ENCODE data around the gene CDK18.

Gene CDK18

DNA sequence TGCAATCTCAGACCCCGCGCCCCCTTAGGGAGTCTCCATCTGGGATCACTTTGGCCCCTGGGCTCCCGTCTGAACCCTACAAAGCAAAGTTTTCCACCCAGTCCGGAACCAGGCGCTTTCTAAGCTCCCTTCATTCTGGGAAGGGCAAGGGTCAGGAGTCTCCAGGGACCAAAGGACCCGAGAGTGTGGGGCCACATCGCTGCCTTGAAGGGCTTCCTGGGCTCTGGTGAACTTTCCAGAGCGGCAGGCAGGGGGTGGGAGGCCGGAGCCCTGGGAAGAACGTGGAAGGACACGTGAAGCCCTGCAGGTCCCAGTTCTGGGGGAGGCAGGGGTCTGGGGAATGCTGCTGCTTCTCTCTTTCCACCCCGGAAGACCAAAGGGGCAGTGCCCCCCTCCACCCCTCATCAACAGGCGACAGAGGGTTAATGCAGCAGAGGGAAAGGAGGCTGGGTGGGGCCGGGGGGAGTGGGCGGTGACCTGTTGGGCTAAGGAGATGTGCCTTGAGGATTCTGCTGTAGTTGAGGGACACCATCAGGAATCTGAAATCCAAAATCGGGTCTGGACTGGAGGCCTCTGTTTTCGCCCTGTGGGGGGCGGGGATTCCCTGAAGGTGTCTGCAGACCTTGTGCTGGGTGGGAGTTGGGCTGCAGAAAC lies 734 bp downstream of the CDK18 start:
- no peak for DNase-seq (ENCODE audit: low spot score)

DNA sequence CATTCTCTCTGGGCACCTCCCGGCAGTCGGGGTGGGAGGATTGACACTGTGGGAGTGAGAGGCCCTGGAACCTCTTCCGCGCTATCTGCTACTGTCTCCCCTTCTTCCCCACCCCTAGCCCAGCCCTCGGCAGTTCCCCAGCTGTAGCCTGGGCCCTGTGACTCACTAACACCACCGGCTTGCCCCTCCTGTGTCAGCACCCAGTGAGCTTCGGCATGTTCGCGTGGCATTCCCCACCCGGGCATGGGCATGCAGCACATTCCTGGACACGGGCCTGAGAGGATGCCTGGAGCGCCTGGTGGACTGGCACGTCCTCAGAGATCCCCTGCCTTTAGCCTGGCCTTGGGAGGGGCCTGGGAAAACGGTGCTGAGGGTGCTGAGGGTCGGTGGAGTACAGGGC lies 1.3 kb downstream of the CDK18 start:
- DNase-seq (ENCODE audit: low spot score), result no peak

DNA sequence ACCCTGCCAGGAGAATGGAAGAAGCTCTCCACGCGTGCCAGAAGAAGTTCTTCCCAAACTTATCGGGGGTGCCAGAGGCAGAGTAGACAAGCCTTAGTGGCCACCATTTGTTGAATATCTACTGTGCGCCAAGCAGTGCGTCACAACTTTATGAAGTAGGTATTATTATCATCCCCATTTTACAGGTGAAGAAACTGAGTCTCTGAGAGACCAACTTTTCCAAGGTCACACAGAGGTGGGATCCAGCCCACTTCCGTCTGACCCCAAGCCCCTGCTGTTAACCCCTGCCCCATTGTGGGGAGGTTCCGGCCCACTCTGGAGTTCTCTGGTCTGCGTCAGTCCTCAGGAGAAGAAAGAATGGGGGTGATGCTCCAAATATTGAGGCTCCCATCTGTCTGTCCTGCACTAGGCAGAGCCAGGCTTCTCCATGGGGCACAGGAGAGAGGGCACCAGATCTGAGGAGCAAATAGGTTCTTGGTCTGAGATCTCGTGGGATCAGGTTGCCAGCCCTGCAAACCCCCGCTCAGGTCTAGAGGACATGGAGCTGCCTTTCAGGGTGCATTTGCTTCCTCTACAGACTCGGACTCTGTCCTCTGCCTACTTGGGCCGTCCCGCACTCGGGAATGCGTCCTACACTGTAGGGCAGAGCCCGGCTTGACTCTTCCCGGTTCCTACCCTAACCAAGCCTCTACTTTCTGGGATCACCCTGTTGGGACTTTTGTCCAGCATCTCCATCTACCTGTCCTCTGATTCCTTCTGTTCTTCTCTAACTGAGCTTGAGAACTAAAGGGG lies 2.1 kb downstream of the CDK18 start:
- DNase-seq (ENCODE audit: low spot score), result no peak

DNA sequence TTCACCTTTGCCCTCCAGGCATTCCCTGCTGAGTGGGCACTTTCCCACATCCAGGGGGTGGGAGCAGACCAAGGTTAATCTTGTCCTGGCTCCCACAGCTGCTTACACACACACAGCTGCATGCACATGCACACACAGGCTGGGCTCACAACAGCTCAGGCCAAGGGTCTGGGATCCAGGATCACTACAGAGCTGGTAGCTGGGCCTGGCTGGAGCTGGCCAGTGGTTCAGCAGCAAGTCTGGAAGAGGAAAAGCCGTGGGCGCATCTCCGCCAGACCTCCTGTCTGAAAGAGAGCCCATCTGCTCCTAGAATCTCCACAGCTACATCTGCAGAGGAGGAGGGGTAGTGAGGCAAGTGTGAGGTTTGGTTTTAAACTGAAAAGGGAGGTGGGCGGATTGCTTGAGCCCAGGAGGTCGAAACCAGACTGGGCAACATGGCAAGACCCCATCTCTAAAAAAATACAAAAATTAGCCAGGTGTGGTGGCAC lies 3.8 kb downstream of the CDK18 start:
- no peak for DNase-seq (ENCODE audit: low spot score)

DNA sequence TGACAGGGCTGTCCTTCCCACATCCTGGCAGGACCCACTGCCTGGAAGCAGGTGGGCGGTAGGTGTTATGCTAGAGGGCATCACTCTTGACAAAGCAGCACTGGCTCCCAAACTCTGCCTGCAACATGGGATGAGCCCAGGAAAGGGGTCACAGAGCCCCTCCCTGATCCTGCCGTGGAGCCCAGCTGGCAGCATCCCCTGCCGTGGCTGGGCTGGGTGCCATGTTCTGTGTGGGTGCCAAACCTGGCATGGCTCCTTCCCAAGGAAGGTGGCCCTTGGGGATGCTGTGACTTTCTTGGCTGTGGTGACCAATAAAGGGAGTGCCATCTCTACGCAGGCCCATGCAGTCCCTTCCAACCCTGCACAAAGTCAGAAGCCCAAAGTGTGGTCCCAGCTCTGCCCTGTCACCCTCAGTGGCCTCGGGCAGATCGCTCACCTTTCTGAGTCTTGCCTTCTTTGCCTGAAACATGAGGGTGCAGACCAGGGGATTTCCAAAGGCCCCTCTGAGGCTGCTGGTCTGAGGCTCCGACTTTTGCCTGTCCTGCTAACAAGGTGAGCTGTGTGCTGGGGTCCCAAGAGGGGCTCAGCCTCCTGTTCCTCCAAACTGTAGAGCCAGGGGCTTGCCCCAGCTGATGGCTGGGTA lies 6.0 kb downstream of the CDK18 start:
- DNase-seq (ENCODE audit: low spot score), result no peak

DNA sequence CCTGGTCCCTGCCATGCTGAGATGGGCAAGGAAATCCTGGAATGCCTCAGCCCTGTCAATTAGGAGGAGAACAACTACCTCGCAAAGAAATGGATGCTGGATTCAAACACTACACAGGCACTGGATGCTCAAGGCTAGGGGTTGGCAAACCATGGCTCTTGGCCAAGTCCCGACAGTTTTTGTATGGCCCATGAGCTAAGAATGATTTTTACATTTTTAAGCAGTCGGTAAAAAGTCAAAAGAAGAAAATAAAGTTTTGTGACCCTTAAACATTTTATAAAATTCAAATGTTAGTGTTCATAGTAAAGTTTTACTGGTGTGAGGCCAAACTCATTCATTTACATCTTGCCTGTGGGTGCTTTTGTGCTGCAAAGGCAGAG lies 6.5 kb downstream of the CDK18 start:
- DNase-seq (ENCODE audit: low spot score), result no peak

DNA sequence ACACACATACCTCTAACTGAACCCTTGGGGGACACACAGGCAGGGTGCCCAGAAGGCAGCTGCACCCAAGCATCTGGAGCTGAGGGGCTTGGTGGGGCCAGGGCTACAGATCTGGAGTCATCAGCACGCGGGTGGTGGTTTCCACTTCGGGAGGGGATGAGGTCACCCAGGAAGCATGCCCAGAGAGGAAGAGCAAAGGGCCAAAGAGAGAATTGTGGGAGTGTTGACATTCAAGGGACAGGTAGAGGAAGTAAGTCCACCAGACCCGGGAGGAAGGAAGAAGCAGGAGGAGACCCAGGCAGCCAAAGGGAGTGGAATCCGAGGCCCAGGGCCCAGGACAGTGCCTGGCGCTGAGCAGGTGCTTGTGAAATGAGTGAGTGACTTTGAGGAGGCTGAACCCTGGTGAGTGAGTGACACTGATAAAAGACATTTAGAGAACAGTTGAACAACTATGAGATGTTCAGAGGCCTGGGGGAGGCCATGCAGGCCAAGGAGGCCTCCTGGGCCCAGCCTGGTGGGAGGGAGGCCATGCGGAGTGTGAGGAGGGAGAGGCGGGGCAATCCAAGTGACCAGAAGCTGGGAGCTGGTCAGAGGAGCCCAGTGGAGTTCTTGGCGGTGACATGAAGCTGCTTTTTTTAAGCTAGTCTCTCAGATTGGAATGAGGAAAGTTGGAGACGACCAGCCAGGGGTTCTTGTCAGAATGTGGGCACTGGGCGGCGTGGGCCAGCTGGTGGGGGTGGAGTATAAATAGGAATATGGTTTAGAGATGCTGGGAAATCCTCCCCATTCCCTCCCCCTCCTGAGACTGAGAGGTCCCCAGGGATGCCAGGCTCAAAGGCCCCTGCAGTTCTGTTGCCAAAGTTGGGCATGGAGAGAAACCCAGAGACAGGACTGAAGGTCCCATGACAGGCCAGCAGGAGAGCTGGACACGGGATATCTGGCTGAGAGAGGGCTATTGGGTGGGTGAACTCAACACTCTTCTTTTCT lies 7.9 kb downstream of the CDK18 start:
- DNase-seq (ENCODE audit: low spot score), result peak; percentile 66

DNA sequence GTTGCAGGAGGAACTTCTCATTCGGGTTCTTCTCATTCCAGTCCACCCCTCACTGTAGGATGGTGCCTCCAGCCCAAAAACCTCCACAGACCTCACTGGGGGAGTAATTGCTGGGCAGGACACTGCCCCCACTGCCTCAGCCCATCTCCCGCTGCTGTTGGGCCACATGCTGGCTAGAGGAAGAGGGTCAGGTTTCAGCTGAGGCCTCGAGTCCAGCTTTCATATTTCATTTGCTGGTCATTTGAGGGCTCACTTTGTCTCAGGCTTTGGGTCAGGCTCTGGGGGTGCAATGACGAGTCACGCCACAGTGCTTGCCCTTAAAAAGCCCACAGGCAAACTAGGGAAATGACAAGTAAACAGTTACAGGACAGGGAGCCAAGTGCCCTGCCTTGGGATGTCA lies 9.3 kb downstream of the CDK18 start:
- DNase-seq (ENCODE audit: low spot score), result no peak

DNA sequence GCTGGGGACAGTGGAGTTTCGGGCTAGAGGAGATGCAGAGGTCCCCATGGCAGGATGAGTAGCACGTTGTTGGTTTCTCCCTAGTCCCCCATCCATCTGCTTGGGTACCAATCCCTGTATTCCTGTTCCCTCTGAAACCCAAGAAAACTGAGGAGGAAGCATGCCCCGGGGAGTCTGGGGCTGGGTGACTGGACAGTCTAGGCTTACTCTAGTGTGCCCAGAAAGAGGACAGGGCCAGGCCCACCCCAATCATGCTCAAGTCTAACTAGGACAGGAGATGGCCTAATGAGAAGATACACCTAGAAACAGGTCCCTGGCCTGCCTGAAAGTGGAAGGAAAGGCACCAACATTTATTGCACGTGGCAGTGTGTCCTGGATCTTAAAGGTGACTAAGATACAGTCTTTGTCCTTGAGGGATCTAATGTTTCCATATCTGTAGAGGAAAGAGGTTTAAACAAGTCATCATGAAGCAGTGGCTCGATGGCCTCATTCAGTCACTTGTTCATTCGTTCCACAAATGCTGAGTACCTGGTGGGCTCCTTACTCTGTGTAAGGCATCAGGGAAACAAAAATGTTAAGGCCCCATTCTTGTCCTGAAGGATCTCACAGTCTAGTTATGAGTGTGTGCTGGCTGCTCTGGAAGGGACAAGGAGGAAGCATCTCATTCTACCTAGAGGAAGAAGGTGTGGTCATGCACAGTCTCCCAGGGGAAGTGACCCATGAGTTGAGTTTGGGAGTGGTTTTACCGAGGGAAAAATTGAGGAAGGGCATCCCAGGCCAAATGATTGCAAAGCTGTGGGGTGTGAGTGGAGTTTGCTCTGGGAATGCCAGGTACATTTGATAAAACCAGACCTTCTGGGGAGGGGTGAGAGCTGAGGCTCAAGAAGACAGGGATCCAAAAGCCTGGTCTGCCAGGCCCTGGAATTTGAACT lies 10.0 kb downstream of the CDK18 start:
- DNase-seq (ENCODE audit: low spot score), result no peak

DNA sequence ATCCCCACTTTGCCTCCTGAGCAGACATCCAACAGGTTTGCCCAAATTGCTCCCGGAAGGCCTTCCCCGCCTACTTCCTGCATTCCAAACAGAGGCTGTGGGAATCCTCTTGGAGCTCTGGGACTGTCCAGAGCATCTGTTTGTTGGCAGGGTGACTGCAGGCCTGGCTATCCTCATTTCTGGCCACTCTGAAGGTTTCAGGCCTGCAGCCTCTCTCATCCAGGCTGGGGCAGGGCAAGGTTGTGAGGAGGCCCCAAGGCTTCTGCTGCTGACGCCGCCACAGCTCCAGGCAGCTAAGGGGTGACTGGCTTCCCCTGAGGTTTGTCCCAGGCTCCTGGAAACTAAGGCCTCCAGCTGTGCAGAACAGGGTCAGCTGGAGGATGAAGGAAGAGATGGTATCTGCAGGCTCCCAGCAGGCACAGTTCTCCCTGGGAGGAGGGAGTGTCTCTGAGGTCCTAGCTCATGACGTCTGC lies 11.3 kb downstream of the CDK18 start:
- DNase-seq (ENCODE audit: low spot score), result no peak

DNA sequence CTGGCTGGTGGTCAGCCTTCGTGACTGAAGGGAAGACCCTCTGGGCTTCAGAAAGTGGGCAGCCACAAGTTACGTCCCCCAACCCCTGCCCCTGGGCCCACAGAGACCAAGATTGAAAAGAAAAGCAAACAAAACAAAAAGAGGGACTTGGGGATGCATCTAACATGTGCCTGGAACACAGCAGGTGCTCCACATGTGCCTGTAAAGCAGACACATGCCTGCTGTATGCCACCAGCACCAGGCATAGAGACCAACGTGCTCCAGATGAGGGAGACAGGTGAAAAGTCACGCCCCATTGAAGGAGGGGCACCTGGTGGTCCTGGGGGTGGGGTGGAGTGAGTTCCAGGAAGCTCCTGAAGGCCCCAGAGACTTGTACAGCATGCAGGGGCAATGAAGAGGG lies 11.9 kb downstream of the CDK18 start:
- no peak for DNase-seq (ENCODE audit: low spot score)

DNA sequence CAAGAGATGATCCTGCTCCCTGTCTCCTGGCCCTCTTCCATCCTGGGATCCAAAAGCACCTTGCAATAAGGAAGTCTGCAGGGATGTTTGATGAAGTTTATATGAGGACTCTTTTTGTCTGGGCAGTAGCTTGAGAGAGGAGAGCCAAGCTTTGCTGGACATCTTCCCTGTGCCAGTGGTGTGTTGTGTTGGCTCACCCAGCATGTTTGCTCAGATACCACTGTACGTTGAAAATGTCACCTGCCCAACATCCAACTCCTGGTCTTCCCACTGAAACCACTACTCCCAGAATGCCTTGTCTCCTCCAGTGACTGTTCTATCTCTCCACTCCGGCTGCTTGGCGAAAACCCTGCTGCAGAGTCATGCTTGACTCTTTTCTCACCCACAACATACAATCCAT lies 12.8 kb downstream of the CDK18 start:
- DNase-seq (ENCODE audit: low spot score), result no peak

DNA sequence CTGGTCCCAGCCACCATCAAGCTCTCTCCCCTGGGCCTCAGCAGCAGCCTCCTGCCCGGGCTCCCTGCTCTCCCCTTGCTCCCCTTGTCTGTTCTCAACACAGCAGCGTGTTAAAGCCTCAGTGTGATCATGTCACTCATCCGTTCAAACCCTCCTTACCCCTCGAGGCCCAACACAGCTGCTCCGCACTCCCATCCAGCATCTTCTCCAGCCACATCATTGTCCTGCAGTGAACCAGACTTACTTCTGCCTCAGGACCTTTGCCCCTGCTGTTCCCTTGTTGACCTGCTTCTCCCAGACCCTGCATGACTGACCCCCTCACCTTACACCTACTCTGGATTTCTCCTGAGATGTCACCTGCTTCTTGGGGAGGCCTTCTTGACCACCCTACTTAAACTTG lies 13.3 kb downstream of the CDK18 start:
- DNase-seq (ENCODE audit: low spot score), result no peak

DNA sequence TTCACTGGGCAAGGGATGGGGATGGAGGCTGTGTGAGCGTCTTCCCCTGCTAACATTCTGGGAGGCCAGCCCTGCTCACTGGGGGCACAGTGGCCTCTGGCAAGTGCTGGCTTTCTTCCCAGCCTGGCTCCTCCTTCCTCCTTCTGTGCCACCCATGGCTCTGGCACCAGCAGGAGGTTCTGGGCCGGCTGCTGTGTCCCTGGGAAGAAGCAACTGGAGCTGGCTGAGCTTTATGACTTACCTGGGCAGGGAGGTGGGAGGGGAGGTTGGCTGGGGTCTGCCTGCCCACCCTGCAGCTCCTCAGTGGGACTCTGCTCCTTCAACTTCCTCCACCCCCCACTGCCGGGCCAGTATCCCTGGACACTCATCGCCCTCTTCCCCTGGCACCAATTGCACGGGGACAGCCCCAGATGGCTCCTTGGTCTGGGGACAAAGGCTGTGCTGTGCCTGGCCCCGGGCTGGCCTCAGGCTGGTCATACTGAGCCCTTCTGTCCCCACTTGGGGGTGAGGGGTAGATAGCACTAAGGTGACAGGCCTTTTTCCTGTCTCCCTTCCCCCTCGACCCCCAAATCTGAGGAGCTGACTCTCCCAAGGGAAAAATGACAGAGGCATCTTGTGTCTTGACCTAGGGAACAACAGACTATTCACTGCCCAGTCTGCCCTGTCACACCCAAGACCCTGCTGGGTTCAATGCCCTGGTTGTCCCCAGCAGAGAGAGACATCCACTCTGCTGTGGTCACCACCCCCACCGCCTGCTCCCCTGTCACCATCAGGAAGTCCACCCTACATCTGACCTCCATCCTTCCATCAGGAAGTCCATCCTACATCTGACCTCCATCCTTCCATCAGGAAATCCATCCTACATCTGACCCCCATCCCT lies 14.4 kb downstream of the CDK18 start:
- DNase-seq (ENCODE audit: low spot score), result peak; percentile 98

DNA sequence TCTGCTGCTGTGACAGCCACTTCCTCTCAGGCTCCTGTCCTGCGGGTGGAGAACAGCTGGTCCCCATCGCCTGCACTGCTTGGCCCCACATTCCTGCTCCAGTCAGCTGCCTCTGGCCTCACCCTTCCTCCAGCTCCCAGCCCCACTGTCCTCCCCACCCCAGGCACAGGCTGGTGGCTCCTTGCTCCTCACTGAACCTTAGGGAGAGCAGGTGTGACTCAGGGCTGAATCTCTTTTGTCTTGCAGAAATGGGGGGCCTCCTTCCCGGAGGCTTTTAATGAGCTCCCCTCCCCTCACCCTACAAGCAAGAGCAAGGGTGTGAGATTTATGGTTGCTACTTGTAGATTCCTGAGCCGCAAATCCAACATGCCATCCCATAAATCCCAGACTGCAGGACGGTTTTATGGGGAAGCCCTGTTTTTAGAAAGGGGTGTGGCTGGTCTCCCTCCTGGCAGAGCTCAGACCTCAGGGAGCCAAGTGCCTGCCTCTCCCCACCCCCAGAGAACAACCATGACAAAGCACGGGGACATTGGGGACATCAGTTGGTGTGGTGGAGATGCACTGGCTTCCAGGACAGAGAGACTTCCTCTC lies 15.2 kb downstream of the CDK18 start:
- peak; percentile 92 for DNase-seq (ENCODE audit: low spot score)

DNA sequence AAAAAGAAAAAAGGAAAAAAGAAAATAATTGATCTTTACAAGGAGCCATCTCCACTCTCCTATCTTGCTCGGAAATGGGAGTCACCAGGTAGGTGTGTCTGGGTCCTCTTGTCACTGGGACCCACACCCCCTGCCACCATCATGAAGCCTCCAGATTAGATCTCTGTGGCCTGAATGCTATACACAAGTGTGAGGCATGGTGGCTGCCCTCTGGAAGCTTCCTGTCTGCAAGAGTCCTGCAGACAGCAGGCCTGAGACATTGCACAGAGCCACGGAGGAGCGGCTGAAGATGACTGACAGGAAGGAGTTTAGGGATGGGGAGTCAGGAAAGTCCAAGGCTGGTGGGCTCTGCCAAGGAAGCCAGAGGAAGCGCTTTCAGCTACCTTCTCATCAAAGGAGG lies 16.2 kb downstream of the CDK18 start:
- DNase-seq (ENCODE audit: low spot score), result no peak

DNA sequence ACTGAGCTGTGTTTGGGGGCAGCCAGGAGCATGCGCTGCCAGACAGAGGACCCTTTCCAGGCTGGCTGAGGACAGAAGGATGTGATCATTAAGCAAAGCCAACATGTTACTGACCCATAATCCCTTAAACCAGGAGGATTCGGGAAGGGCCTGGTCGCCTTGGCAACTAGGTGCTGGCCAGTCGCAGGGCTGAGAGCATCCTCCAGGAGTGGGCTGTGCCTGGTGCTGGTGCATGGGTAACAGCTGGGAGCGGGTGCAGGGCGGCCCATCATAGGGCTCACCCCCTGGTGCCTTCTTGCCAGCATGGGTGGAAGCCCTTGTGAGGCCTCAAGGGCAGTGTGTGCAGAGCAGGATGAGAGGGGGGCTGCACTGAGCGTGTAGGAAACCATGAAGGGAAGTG lies 17.2 kb downstream of the CDK18 start:
- no peak for DNase-seq (ENCODE audit: low spot score)

DNA sequence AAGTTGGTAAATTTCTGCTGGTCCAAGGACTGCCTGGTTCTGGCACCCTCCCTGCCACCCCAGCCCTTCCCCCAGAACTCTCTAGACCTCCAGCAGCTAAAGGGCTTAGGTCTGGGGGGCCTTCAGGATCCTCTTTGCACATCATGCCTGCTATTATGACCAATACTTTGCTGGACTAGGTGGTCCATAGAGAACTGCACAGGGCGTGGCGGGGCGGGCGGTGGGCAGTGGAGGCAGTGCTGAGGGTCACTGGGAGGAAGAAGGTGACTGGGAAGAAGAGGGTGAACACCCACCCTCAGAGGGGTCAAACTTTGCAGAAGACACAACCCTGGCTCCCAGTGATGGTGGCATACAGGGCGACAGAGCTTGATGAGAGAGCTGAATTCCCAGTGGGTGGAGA lies 18.2 kb downstream of the CDK18 start:
- no peak for DNase-seq (ENCODE audit: low spot score)

DNA sequence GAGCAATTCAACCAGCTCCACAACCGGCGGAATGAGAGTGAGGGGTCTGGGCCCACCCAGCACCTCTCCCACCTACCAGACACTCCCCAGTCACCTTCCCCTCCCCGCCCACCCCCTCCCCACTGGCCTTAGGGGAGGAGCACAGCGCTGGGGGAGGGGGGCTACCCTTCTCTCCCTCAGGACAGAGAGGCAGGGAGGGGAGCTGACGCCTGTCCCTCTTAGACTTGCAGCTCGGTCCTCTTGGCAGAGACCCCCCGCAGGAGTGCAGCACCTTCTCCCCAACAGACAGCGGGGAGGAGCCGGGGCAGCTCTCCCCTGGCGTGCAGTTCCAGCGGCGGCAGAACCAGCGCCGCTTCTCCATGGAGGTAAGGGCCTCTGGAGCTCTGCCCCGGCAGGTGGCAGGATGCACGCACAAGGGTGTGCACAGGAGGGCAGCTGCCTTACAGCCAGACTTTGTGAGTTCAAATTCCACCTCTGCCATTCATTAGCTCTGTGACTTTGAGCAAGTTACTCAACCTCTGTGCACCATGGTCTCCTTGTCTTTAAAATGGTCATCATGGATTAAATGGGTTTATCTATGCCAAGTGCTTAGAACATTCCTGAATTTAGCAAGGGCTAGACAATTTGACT lies 18.9 kb downstream of the CDK18 start:
- no peak for DNase-seq (ENCODE audit: low spot score)
